Right renal pelvis (tissue), 4 donors: ENCODE measurements around the gene ACTN1. TPM values are rescaled to one million over a fixed set of nuclear protein-coding genes. Genes with fewer than 3 reads are reported as not detected.
A peak's percentile ranks its signal among the peaks of the same experiment; 100 is the strongest.

Experiments
- DNase-seq, 4 donors: peaks; one replicate each; pipeline ENCODE4 v3.0.0-alpha.2; 2013; ENCODE audit warnings: low read depth in 4 of 4, low spot score in 3 of 4, missing footprints in 1 of 4
- polyA plus RNA-seq, 4 donors: library from polyadenylated mRNA; unstranded; fragments of 120-200 nt; gene quantifications; one replicate each; pipeline ENCODE4 v1.2.1, GENCODE V29; 2013; ENCODE audit not compliant: insufficient read length in 4 of 4

Gene ACTN1
- polyA plus RNA-seq, 4 donors: 70.4 to 85.1 (median 71.2) TPM

DNA sequence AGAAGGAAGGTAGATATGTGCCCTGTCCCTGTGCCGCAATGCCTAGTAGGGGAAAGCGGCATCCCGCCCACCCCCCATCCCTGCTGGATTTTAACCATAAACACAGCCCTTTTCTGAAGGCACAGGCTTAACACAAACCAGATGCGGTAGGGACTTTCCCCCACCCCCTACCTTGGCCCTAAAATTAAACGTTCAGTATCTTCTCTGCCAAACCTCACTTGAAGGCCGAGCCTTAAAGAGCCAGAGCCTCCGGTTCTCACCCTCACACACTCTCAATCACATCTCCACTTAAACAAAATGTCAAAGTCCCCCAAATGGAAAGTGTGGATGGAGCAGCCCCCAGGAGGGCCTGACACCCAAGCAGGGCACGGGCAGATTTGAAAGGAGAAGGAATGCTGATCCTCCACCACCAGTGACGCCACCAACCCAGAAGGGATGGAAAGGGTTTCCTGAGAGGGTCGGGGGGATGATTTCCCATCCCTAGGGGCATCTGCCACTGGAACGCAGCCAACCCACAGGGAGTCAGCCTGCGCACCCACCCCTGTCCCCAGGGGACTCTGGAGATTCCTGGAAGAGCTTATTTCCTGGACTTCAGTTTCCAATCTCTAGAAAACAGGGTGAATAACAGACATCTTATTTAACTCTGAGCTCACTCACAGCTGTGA is 26.4 kb downstream of the ACTN1 start:
- DNase-seq: no peak

DNA sequence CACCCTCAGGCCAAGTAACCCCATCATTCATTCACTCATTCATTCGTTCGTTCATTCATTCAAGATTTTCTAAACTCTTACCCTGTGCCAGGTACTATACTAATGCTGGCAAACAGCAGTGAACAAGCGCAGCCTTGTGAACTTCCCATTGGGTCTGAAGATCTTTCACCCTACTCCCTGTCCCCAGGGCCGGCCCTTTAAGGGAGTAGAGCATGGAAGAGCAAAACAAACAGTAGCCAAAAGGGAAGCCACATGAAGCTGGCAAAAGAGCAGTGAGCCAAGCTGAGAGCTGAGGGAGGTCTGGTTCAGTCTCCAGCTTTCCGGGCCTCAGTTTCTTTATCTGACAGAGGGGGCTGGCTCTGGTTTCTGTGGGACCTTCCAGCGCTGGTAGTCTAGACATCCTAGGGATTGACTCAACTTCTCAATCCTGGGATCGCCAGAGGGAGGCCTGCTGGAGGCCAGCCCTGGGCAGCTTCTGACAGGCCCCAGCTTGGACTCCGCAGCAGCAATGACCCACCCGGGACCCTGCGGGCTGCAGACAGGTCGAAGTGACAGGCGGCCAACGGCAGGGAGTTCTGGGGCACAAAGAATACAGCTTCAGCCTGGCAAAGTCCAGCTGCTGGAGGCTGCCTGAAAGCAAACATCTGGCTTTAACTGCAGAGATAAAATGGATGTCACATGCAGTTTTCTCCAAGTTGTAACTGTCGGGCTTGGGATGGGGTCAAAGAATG is 27.1 kb downstream of the ACTN1 start:
- no peak for DNase-seq

DNA sequence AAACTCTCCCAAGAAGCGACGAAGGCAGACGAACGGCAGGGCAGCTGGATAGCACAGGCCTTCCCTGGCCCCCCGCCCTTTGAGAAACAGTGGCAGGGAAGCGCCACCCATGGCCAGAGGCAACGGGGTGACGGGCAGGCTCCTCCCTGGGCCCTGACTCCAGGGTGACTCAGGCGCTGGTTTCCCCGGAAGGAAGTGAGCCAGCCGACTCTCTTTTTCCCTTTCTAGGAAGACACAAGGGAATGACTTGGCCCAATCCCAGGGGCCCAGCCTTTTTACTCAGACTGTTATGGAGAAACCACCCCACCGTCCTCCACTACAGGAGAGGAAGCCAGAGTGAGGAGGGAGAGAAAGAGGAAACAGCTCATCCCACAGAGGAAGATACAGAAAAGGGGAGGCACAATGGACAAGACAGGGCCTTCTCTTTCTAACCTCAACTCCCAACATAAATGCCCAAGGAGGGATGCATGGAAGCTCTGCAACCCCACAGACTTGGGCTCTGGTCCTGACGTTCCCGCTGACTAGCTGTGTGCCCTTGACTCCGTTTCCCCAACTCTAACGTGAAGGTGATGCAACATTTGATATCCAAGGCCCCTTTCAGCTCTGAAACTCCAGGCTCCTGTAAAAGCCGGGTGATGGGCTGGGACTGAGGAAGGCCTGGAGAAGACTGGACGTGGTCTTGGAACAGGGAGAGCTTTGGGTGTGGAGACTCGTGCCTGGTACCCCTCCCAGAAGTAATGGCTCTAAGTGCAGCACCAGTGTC is 27.9 kb downstream of the ACTN1 start:
- DNase-seq: no peak

DNA sequence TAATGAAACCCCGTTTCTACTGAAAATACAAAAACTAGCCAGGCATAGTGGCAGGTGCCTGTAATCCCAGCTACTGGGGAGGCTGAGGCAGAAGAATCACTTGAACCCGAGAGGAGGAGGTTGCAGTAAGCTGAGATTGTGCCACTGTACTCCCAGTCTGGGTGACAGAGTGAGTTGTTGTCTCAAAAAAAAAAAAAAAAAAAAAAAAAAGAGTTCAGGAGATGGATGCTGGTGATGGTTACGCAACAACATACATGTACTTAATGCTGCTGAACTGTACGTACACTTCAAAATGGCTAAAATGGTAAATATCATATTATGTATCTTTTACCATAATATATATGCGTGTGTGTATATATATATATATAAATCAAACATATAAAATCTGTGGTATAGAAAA is 29.0 kb downstream of the ACTN1 start:
- no peak for DNase-seq

DNA sequence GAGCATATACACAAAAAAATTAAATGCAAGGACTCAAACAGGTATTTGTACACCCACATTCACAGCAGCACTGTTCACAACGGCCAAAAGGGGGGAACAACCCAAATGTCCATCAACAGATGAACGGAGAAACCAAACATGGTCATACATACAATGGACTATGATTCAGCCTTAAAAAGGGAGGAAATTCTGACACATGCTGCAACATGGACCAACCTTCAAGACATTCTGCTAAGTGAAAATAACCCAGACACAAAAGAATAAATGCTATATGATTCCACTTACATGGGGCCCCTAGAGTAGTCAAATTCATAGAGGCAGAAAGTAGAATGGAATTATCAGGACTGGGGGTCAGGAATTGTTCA is 29.5 kb downstream of the ACTN1 start:
- no peak for DNase-seq

DNA sequence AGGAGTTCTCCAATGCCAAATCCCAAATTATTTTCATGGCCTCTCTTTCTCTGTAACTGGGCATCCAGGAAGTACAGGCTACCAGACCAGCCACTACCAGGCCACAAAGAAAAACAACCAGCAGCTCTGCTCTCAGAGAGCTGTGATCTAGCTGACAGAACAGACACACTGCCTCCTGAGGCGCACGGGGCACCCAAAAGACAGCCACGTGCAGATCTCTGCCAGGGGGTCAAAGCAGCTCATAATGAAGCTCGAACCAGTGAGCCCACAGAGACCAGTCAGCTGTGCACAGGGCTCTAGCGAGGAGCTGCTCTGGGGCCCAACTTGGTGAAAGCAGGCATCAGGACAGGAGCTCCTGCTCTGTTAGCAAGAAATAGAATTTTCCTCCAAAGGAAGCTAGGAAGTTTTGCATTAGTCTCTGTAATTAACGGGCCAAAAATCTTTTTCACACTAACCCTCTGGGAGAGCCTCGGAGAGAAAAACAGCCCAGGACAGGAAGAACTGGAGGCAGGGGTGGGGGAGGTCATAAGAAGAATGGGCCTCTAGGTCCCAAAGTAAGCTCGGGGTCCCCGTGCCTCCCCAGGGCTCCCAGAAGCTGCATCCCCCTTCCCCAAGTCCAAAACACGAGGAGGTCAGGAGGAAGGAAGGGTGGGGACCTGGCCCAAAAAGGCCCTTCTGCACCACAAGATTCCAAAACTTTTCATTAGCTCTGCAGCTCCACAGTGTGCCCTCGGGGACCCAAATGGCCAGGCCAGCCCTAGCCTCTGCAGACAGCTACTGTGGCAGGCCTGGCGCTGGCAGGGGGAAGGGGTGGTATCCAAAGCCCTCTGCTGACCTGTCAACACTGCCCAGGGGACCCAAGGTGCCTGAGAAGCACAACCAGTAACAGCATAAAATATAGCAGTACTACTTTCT is 30.2 kb downstream of the ACTN1 start:
- no peak for DNase-seq

DNA sequence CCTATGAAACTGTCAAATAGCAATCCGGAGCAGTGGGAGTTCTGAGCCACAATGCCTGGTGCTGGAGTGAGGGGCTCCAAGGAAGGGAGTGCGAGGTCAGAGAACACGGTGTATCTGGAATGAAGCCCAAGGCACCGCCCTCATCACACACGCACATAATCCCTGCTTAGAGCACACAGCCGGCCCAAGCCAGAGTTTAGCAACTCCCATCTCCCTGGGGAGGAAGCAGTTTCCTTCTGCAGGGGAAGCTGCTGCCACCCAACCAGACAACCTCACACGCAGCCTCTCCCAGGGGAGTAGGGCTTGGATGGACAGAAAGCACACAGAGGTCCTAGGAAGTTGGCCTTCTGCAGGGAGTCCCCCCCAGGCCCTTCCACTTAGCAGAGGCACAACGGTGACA is 31.3 kb downstream of the ACTN1 start:
- no peak for DNase-seq

DNA sequence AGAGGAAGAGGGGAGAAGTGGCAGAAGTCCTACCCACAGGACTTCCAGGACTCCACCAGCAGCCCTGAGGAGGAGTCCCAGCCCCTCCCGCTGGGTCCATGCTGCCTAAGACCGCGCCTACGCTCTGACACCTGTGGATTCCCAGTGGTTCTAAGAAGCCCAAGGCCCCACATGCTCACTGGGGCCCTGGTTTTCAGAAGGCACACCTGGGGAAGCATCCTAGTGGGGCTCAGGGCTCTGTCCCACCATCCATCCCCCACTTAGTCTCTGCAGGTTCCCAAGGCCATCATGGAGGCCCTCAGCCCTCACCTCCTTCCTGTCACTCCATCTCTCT is 32.6 kb downstream of the ACTN1 start:
- DNase-seq: no peak

DNA sequence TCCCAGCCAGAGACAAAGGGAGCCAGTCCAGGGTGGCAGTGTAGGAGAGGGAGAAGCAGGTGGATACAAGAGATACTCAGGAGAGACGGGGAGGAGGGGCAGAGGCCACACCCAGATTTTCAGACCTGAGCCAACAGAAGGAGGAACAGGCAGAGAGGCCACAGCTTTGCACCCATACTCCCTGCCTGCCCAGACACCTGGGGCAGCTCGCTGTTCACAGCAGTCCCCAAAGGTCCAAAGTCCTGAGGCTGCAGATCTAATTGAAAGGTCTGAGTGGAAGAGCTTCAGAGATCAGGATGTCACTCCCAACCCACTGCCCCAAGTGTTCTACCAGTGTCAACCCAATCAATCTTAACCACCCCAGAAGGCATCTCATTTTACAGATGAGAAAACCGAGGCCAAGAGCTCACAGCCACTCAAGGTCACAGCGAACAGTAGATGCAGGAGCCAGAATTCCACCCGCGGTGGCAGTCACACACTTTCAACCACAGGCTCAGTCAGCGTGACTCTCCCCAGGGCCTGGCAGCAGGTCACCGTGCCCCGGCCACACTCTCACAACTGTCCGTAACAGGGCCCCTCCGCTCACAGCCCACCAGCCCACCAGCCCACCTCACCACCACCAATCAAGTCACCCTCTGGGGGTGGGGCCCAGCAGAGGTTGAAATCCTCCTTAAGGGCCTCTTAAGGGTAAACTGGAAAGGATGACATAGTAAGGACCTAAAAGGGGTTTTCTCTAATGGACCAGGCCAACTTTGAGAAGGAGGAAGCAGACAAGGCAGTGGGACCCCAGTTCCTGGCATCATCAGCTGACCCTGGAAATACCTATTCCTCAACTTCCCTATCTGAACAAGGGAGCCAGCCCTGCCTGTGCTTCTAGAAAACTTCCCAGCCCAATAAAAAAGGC is 33.3 kb downstream of the ACTN1 start:
- DNase-seq: no peak

DNA sequence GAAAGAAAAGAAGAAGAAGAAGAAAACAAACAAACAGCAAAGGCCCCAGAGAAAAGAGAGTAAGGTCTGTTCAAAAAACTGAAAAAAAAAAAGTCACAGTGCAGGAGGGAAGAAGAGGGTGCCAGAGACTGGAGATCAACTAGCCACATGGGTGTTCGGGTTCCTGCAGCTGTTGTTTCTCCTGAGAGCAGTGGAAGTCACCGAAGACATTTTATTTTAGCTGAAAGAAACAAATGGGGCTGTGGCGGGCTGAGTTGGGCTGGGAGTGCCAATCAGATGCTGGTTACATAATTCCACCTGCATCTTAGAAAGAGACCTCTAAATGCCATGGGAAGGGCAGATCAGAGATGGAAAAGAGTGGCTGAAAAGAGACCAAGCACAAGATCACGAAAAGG is 33.9 kb downstream of the ACTN1 start:
- no peak for DNase-seq

DNA sequence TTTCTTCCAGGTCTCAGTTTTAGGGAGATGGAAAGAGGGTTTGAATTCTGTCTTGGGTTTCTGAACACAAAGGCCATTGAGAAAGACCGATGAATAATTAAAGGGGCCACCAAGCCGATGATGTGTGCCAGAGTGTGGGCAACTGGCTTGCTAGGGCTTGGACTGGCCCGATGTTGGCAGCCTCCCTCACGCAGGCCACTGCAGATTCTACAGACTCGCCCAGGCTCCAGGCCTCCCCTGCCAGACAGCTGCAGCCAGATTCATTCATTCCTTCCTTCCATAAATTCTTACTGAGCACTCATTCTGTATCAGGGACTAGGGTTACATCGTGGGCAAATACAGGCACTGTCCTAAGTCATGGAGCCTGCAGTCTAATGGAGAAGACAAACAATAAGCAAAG is 34.9 kb downstream of the ACTN1 start:
- DNase-seq: no peak

DNA sequence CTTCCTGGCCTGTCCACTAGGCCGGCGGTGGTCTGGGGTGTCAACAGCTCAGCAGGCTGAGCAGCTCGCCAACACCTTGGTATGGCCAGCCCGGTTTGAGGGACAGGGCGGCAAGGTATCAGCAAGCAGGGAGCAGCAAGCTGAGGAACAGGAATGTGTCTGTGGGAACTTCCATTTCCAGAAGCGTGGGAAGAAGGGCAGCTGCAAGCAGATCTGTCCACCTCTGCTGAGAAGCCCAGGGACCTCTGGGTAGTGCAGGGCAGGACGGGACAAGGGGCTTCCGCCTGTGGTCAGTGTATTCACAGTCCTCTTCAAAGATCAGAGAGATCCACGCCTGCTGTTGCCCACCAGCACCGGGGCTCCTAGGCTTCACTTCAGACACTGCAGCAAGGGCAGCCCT is 36.0 kb downstream of the ACTN1 start:
- DNase-seq: no peak

DNA sequence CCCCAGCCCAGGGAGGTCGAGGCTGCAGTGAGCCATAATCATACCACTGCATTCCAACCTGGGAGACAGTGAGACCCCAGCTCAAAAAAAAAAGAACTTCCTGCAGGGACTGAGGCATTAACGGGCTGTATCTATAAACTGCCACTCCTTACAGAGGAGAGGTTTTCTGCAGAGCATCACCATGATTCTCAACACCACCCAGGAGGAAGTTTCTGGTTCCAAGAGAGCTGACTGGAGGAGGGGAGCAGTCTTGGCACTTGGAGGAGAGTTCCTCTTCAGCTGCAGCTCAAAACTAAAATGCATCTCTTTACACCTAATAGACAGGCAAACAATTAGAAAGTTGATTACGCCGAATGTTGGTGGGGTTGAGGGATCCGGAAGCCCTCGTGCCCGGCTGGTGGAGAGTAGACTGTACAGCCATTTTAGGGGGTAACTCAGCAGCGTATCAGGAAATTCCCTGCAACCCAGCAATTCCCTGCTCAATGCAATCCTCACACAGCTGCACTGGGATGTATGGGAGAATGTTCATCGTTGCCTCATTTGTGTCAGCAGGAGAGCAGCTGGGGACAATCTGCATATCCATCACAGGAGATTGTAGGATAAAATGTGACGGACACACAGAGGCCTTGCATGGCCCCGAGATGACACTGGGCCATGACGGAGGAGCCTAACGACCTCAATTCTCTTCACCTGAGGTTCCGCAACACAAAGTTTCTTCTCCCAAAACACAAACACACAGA is 36.6 kb downstream of the ACTN1 start:
- DNase-seq: no peak

DNA sequence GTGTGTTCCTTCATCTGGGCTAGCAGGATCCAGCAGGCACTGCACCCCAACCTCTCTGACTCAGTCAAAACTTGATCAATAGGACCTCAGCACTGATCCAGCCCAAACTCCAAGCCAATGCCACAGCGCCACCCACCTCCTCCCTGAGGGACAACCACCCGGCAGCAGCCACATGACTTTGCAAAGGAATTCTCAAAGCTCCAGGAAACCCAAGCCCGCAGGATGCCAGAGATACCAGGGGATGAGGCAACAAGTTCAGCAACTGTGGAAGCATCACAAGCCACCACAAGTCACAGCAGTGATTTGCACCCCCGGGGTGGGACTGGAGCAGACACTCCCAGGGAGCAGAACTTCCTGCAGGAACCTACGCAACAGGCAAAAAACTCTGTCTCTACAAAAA is 37.3 kb downstream of the ACTN1 start:
- no peak for DNase-seq

DNA sequence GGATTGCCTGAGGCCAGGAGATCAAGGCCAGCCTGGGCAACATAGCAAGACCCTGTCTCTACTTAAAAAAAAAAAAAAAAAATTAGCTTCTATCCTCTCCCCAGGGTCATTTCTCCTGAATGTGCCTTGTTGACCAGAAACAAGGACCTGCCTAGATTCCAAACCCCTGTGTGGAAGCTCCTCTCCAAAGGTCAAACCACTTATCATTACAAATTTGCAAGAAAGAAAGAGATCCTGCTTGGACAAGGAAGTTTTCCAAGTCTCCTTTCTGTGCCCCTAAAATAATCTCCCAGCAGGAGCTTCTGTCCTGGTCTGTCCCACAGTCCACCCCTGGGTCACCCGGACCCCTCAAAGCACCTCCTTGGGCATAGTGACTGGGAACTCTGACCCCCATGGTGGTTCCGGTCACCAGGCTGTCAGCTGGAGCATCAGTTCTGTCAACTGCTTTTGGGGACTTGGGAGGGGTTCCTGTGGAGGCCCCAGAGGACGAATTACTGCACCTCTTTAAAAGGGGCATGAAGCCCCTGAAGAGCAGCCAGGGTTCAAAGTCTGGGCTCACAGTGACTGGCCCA is 38.4 kb downstream of the ACTN1 start:
- no peak for DNase-seq

DNA sequence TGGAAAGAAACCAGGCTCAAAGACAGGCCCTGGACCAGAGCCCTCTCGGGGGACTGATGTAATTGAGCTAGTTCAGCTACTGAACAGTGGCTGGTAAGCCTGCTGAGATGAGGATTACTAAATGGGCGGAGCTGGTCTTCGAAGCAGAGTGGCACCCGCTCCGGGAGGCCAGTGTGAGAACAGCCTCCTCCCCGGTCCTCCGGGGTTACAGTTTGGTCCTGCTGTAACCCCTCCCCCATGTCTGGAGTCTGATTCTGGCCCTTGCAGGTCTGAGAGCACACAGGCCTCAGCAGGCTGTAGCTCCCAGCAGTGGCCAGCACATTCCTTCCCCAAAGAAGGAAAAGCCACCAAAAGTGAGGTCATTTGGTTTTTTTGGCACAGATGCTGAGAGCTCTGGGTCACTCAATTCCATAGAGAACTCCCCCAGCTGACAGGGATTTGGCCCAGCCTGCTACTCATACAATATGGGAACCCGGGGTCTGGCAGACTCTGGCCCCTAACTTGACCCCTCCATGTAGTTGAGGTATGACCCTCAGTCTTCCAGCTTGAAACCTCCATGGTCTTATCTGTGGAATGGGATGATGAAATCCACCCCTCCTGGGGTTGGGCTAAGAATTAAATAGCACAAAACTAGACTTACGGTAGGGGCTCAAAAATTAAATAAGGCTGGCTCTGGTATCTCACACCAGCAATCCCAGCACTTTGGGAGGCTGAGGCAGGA is 39.0 kb downstream of the ACTN1 start:
- DNase-seq: peak; percentile 45 to 68 (median 62)

DNA sequence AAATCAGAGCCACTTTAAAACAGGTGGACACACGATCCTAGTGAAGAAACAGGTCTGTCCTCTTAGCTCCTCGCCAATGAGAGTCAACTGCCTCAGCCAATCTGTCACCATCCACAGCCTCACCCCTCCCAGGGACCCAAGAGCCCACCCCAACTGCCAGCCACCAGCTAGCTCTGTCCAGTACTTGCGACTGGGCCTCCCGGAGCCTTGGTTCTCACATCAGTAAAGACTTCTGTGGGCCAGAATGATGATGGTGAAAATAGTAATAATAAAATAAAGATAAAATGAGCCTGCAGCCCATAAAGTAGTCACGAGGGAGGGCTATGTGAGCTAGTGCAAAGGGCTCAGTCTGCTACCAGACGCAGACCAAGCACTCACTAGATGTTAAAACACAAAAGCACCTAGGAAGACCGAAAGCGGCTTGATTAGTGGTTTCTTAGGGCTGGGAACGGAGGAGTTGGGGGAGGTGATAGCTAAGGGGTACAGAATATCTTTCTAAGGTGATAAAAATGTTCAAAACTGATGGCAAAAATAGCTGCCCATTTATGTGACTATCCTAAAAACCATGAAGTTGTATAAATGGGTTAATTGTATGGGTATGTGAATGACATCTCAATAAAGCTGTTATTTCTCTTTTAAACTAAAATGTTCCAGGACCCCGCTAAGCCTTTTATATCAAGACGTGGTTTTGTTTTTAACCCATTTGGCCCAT is 39.8 kb downstream of the ACTN1 start:
- DNase-seq: no peak
